ENCODE measurements around the gene SLC25A13. TPM values are rescaled to one million over a fixed set of nuclear protein-coding genes. Genes with fewer than 3 reads are reported as not detected.

Gene SLC25A13
- total RNA-seq, 2 donors from 2014 or later: 94.3 to 114 TPM

- H3K27ac ChIP-seq (ENCODE audit: low read depth, low read length): no peak overlapping the region
- H3K9ac ChIP-seq (ENCODE audit: extremely low read depth, low read length, poor library complexity, severe bottlenecking): no peak overlapping the region
- no peaks in the 10 kb centered on the region for H3K27me3 ChIP-seq (ENCODE audit: control insufficient read depth, insufficient read depth, low read length, poor library complexity, severe bottlenecking)
- H3K4me3 Mint-ChIP-seq: no peak overlapping the region
- H3K36me3 ChIP-seq (ENCODE audit: control insufficient read depth, insufficient read depth, low read length): peaks cover 6% of the 10 kb centered on the region
- peaks cover 7% of the 10 kb centered on the region for H3K9me3 Mint-ChIP-seq
- H3K27ac Mint-ChIP-seq: no peak overlapping the region
- no peak for DNase-seq
- H3K4me1 ChIP-seq (ENCODE audit: control insufficient read depth, insufficient read depth, low read length): peaks cover 3% of the 10 kb centered on the region
- no peaks in the 10 kb centered on the region for H3K36me3 Mint-ChIP-seq (ENCODE audit: low read depth)
- no peaks in the 10 kb centered on the region for H3K27me3 Mint-ChIP-seq (ENCODE audit: insufficient read depth)
- TF ChIP-seq, protein P1, sequence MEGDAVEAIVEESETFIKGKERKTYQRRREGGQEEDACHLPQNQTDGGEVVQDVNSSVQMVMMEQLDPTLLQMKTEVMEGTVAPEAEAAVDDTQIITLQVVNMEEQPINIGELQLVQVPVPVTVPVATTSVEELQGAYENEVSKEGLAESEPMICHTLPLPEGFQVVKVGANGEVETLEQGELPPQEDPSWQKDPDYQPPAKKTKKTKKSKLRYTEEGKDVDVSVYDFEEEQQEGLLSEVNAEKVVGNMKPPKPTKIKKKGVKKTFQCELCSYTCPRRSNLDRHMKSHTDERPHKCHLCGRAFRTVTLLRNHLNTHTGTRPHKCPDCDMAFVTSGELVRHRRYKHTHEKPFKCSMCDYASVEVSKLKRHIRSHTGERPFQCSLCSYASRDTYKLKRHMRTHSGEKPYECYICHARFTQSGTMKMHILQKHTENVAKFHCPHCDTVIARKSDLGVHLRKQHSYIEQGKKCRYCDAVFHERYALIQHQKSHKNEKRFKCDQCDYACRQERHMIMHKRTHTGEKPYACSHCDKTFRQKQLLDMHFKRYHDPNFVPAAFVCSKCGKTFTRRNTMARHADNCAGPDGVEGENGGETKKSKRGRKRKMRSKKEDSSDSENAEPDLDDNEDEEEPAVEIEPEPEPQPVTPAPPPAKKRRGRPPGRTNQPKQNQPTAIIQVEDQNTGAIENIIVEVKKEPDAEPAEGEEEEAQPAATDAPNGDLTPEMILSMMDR (conservative IDR thresholded peaks at IDR 0.05): no peak
- H3K4me1 Mint-ChIP-seq: peaks cover 8% of the 10 kb centered on the region
- no peak overlapping the region for H3K4me3 ChIP-seq (ENCODE audit: low read length)
- peaks cover 6% of the 10 kb centered on the region for H3K9me3 ChIP-seq (ENCODE audit: control insufficient read depth, low read length)
- WGBS, 2 experiments (ENCODE audit: insufficient coverage in 1 of 2, insufficient read length in 1 of 2): 90 to 93% methylated on average over 6 to 7 of the region's 7 CpGs
Measured at GRCh38 chr7:96114190-96114589, 207.7 kb downstream of the SLC25A13 start.

DNA sequence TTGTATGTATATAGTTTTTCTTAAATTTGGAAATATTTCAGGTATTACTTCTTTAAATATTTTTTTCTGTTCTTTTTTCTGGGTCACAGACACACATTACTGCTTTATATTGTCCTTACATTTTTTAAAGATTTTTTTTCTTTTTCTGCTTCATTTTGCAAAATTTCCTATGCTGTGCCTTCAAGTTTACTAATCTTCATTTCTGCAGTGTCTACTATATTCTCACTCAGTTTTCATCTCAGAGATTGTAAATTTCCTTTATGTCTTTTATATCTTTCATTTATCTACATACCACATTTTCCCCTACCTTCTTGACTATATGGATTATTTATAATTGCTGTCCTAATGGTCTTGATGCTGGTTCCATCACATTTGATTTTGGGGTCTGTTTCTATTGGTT, 210.5 kb downstream of the SLC25A13 start:
- Histone ChIP-seq H3K9me3 (ENCODE audit: control insufficient read depth, low read length) (peaks cover 6% of the 10 kb centered on the region), H3K4me3 (ENCODE audit: low read length) (no peak overlapping the region), H3K27me3 (ENCODE audit: control insufficient read depth, insufficient read depth, low read length, poor library complexity, severe bottlenecking) (no peaks in the 10 kb centered on the region), H3K27ac (ENCODE audit: low read depth, low read length) (no peak overlapping the region), H3K36me3 (ENCODE audit: control insufficient read depth, insufficient read depth, low read length) (no peaks in the 10 kb centered on the region), H3K9ac (ENCODE audit: extremely low read depth, low read length, poor library complexity, severe bottlenecking) (no peak overlapping the region), H3K4me1 (ENCODE audit: control insufficient read depth, insufficient read depth, low read length) (no peaks in the 10 kb centered on the region)
- H3K27ac Mint-ChIP-seq: no peak overlapping the region
- H3K4me3 Mint-ChIP-seq: no peak overlapping the region
- no peaks in the 10 kb centered on the region for H3K27me3 Mint-ChIP-seq (ENCODE audit: insufficient read depth)
- TF ChIP-seq, protein P1 (conservative IDR thresholded peaks at IDR 0.05): no peak
- H3K4me1 Mint-ChIP-seq: no peaks in the 10 kb centered on the region
- no peaks in the 10 kb centered on the region for H3K36me3 Mint-ChIP-seq (ENCODE audit: low read depth)
- DNase-seq: no peak
- peaks cover 7% of the 10 kb centered on the region for H3K9me3 Mint-ChIP-seq

- no peak overlapping the region for H3K27ac ChIP-seq (ENCODE audit: low read depth, low read length)
- Mint-ChIP-seq H3K4me1 (peaks cover 9% of the 10 kb centered on the region), H3K9me3 (no peaks in the 10 kb centered on the region), H3K36me3 (ENCODE audit: low read depth) (no peaks in the 10 kb centered on the region), H3K27me3 (ENCODE audit: insufficient read depth) (no peaks in the 10 kb centered on the region), H3K27ac (no peak overlapping the region), H3K4me3 (no peak overlapping the region)
- H3K27me3 ChIP-seq (ENCODE audit: control insufficient read depth, insufficient read depth, low read length, poor library complexity, severe bottlenecking): no peaks in the 10 kb centered on the region
- no peak overlapping the region for H3K9ac ChIP-seq (ENCODE audit: extremely low read depth, low read length, poor library complexity, severe bottlenecking)
- H3K4me3 ChIP-seq (ENCODE audit: low read length): no peak overlapping the region
- DNase-seq: no peak
- H3K36me3 ChIP-seq (ENCODE audit: control insufficient read depth, insufficient read depth, low read length): no peaks in the 10 kb centered on the region
- TF ChIP-seq, protein P1 (conservative IDR thresholded peaks at IDR 0.05): no peak
- H3K9me3 ChIP-seq (ENCODE audit: control insufficient read depth, low read length): no peaks in the 10 kb centered on the region
- no peaks in the 10 kb centered on the region for H3K4me1 ChIP-seq (ENCODE audit: control insufficient read depth, insufficient read depth, low read length)
Measured at GRCh38 chr7:96104984-96105383, 216.9 kb downstream of the SLC25A13 start.

Data from endodermal cell (in vitro differentiated cells).